Activated naive CD8-positive, alpha-beta T cell treated with anti-CD3 and anti-CD28 coated beads for 36 hours (primary cell): ENCODE results near the gene PRM2. TPM values are rescaled to one million over a fixed set of nuclear protein-coding genes. Genes with fewer than 3 reads are reported as not detected.
A peak's percentile ranks its signal among the peaks of the same experiment; 100 is the strongest.

ENCODE experiments used
- DNase-seq: peaks from one replicate; pipeline ENCODE4 v3.0.0; 2021
- H3K27ac Mint-ChIP-seq: one replicate; pipeline ENCODE4 v1.8.0; 2022; ENCODE audit warnings: mild to moderate bottlenecking, moderate library complexity, mixed read lengths
- H3K27me3 Mint-ChIP-seq: one replicate; pipeline ENCODE4 v1.8.0; 2022; ENCODE audit warnings: mild to moderate bottlenecking, mixed read lengths
- H3K36me3 Mint-ChIP-seq: one replicate; pipeline ENCODE4 v1.8.0; 2021; ENCODE audit warnings: mild to moderate bottlenecking, mixed read lengths
- H3K4me1 Mint-ChIP-seq: one replicate; pipeline ENCODE4 v1.8.0; 2021; ENCODE audit warnings: mixed read lengths
- H3K4me3 Mint-ChIP-seq: one replicate; pipeline ENCODE4 v1.8.0; 2022; ENCODE audit warnings: mild to moderate bottlenecking, moderate library complexity, mixed read lengths
- H3K9me3 Mint-ChIP-seq: one replicate; pipeline ENCODE4 v1.8.0; 2022; ENCODE audit warnings: mixed read lengths
- total RNA-seq, 2 experiments: library from RNA; stranded (reverse); gene quantifications; one replicate each; pipeline ENCODE4 v1.2.3, GENCODE V29; 2021

PRM2 gene
- total RNA-seq, 2 experiments from 2014 or later = not detected

DNA sequence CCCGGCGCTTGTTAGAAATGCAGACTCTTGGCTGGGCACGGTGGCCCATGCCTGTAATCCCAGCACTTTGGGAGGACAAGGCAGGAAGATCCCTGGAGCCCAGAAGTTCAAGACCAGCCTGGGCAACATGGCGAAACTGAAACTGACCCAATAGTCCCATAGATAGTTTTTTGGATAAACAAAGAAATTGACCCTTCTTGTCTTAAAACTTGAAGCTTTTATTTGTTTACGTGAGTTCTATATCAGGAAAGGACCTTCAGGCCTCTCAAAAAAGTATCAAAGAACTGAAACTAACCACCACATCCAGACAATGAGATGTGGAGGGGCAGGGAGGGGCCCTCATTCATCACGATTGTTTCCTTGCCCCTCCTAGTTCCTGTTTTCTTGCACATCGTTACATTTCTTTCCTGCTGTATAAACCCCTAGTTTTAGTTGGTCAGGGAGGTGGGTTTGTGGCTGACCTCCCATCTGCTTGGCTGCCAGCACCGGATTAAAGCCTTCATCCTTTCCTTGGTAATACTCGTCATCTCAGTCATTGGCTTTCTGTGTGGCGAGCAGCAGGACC, 34.8 kb upstream of the PRM2 start:
- Mint-ChIP-seq H3K9me3 (peaks cover 2% of the 10 kb centered on the region), H3K27ac (peak overlapping the region; percentile 80), H3K36me3 (no peaks in the 10 kb centered on the region), H3K4me1 (peaks cover 41% of the 10 kb centered on the region), H3K4me3 (no peak overlapping the region), H3K27me3 (no peaks in the 10 kb centered on the region)
- peak; percentile 32 for DNase-seq

DNA sequence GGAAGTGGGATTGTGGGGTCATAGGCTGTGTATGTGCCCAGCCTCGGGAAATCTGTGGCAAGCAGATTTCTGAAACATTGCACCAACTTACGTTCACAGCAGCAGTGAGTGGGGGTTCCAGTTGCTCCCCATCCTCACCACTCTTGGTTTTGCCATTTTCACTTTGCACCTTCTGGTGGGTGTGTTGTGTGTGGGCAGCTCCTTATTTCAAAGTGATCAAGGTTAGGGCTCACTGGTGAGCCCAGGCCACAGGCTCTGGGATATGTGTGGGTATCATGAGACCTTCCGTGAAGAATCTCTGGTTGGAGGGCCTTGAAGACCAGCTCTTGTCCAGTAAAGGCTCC, 34.3 kb upstream of the PRM2 start:
- Mint-ChIP-seq H3K27me3 (no peaks in the 10 kb centered on the region), H3K4me3 (no peak overlapping the region), H3K36me3 (no peaks in the 10 kb centered on the region), H3K9me3 (peaks cover 2% of the 10 kb centered on the region), H3K4me1 (peaks cover 41% of the 10 kb centered on the region), H3K27ac (peak overlapping the region; percentile 80)
- no peak for DNase-seq

DNA sequence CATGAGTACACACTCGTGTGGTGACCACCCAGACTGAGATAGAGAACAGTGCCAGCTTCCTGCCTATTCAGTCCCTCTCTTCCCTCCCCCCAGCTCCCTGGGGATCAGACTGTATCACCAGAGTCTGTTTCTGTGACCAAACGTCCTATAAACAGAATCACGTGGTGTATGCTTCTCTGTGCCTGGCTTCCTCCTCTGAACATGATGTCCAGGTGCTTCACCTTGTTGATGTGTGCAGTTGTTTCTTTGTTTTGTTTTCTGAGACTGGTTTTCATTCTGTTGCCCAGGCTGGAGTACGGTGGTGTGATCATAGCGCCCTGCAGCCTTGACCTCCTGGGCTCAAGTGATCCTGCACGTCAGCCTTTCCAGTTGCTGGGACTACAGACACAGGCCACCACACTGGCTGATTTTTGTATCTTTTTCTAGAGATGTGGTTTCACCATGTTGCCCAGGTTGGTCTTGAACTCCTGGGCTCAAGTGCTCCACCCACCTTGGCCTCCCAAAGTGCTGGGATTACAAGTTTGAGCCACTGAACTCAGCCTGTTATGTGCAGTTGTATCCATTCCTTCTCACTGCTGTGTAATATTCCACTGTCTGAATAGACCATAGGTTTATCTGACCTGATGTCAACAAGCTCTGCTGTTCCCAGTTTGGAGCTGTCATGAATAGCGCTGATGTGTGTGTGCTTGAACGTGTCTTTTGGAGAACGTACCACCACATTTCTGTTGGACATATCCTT, 33.8 kb upstream of the PRM2 start:
- Mint-ChIP-seq H3K27ac (peak overlapping the region; percentile 27), H3K36me3 (no peaks in the 10 kb centered on the region), H3K9me3 (peaks cover 2% of the 10 kb centered on the region), H3K4me1 (peaks cover 41% of the 10 kb centered on the region), H3K4me3 (no peak overlapping the region), H3K27me3 (no peaks in the 10 kb centered on the region)
- DNase-seq = no peak

- Mint-ChIP-seq H3K36me3 (no peaks in the 10 kb centered on the region), H3K27ac (no peak overlapping the region)
These were observed 32.4 kb upstream of the PRM2 start for GRCh38 chr16:11308493-11309283.

DNA sequence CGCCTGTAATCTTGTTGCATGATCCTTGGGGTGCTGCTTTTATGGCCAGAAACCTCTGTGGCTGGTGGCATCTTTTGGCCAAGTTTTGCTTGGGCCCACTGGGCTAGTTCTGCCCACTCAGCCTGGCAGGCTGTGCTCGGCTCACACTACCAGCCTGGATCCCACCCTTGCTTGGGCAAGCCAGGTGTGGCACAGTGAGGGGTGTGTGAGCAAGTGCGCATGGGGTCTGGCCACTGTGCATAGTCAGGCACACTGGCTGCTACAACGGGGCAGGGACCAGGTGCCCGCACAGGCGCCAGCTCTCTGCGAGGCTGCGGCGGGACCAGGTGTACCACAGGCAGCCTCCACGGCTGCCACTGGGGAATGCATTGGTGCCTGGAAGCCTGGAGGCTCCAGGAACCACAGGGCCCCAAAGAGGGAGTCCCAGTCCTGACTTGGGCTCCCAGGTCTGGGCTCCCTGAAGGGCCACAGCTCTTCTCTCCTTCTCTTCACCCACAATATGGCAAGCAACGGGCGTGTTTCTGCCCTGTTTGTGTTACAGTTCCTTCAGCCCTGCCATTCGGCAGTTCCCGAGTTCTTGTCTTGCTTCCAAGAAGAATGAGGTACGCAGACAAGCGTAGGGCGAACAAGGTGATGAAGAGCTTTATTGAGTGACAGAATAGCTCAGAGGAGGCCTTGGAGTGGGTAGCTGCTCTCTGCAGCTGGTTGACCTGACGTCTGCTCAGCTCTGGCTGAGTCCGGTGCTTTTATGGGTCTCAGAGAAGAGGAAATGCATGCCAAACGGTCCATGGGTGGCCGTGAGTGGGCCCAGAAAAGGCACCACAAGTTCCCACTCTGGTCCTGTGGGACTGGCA, 31.6 kb upstream of the PRM2 start:
- H3K9me3 Mint-ChIP-seq = peaks cover 2% of the 10 kb centered on the region
- H3K27me3 Mint-ChIP-seq = no peaks in the 10 kb centered on the region
- no peaks in the 10 kb centered on the region for H3K36me3 Mint-ChIP-seq
- no peak for DNase-seq
- no peak overlapping the region for H3K4me3 Mint-ChIP-seq
- no peak overlapping the region for H3K27ac Mint-ChIP-seq
- H3K4me1 Mint-ChIP-seq = peaks cover 37% of the 10 kb centered on the region

More at GRCh38 chr16:11308493-11309283, 32.4 kb upstream of the PRM2 start:
- Mint-ChIP-seq H3K9me3 (peaks cover 2% of the 10 kb centered on the region), H3K27me3 (no peaks in the 10 kb centered on the region), H3K4me3 (no peak overlapping the region), H3K4me1 (peaks cover 40% of the 10 kb centered on the region)
- DNase-seq = no peak

- Mint-ChIP-seq H3K36me3 (no peaks in the 10 kb centered on the region), H3K4me1 (peaks cover 29% of the 10 kb centered on the region), H3K4me3 (no peak overlapping the region), H3K27me3 (no peaks in the 10 kb centered on the region), H3K27ac (no peak overlapping the region), H3K9me3 (peaks cover 2% of the 10 kb centered on the region)
- DNase-seq = no peak
These were observed 30.8 kb upstream of the PRM2 start for GRCh38 chr16:11306997-11307638.

GRCh38 chr16:11306381-11306780, 30.1 kb upstream of the PRM2 start:
- Mint-ChIP-seq H3K36me3 (no peaks in the 10 kb centered on the region), H3K4me3 (no peak overlapping the region), H3K4me1 (peaks cover 24% of the 10 kb centered on the region), H3K9me3 (peaks cover 2% of the 10 kb centered on the region), H3K27ac (no peak overlapping the region), H3K27me3 (no peaks in the 10 kb centered on the region)
- no peak for DNase-seq

GRCh38 chr16:11303405-11304138, 27.3 kb upstream of the PRM2 start:
- H3K4me3 Mint-ChIP-seq = no peak overlapping the region

GRCh38 chr16:11302977-11303376, 26.7 kb upstream of the PRM2 start:
- no peak for DNase-seq
- no peaks in the 10 kb centered on the region for H3K27me3 Mint-ChIP-seq
- peaks cover 16% of the 10 kb centered on the region for H3K4me1 Mint-ChIP-seq
- no peak overlapping the region for H3K4me3 Mint-ChIP-seq
- no peaks in the 10 kb centered on the region for H3K36me3 Mint-ChIP-seq
- H3K27ac Mint-ChIP-seq = no peak overlapping the region
- H3K9me3 Mint-ChIP-seq = no peaks in the 10 kb centered on the region

More at GRCh38 chr16:11303405-11304138, 27.3 kb upstream of the PRM2 start:
- no peak for DNase-seq
- Mint-ChIP-seq H3K9me3 (no peaks in the 10 kb centered on the region), H3K27ac (no peak overlapping the region), H3K4me1 (peaks cover 13% of the 10 kb centered on the region), H3K36me3 (no peaks in the 10 kb centered on the region), H3K27me3 (no peaks in the 10 kb centered on the region)

- Mint-ChIP-seq H3K4me1 (peaks cover 26% of the 10 kb centered on the region), H3K9me3 (no peaks in the 10 kb centered on the region), H3K27ac (no peak overlapping the region), H3K4me3 (no peak overlapping the region), H3K36me3 (no peaks in the 10 kb centered on the region), H3K27me3 (no peaks in the 10 kb centered on the region)
- DNase-seq = no peak
These were observed 25.6 kb upstream of the PRM2 start for GRCh38 chr16:11301645-11302501.

- Mint-ChIP-seq H3K4me1 (peaks cover 34% of the 10 kb centered on the region), H3K27ac (no peak overlapping the region), H3K27me3 (no peaks in the 10 kb centered on the region)
These were observed 24.2 kb upstream of the PRM2 start for GRCh38 chr16:11300560-11300892.

DNA sequence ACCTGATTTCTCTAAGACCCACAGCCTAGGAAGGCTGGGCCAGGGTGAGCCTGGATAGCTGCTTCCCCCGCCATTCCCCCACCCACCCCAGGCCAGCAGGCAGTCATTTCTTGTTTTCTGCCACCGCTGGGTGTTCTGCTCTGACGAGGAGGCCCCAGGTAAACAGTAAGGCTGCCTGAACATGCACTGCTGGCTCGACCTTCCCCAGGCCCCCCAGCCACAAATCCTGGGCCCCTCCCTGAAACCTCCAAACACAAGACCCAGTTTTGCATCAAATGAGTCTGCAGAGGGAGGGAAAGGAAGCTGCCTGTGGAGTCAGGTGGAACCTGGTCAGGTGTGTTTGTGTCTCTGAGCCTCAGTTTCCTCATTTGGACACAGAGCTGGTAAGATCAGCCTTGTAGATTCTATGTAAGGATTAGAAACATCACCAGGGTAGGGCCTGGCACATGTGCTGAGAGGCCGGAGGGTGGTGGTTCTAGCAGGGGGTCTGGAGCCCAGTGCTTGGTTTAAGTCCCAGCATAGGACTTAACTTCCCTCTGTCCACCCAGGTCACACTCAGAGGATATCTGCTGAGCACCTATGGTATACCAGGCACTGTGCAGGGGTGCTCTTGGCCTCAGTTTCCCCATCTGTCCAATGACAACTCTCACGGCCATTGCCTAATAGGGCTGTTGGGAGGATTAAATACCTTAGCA, 23.7 kb upstream of the PRM2 start:
- H3K4me1 Mint-ChIP-seq = peaks cover 35% of the 10 kb centered on the region
- no peaks in the 10 kb centered on the region for H3K27me3 Mint-ChIP-seq
- no peak overlapping the region for H3K27ac Mint-ChIP-seq
- no peaks in the 10 kb centered on the region for H3K36me3 Mint-ChIP-seq
- H3K4me3 Mint-ChIP-seq = no peak overlapping the region
- DNase-seq = no peak
- no peaks in the 10 kb centered on the region for H3K9me3 Mint-ChIP-seq

More at GRCh38 chr16:11300560-11300892, 24.2 kb upstream of the PRM2 start:
- Mint-ChIP-seq H3K36me3 (no peaks in the 10 kb centered on the region), H3K4me3 (no peak overlapping the region), H3K9me3 (no peaks in the 10 kb centered on the region)
- DNase-seq = no peak
